ENCODE measurements around the gene ZNF155. TPM values are rescaled to one million over a fixed set of nuclear protein-coding genes. Genes with fewer than 3 reads are reported as not detected.

ZNF155 gene
- total and polyA plus RNA-seq, 10 of the 15 experiments (the other 5 are each of a cell fraction or from before 2014, with no cell fraction given), result 2.4 to 12.2 (median 5.6) TPM

- TF ChIP-seq PBX3 (IDR thresholded peaks at IDR 0.05; ENCODE audit: insufficient replicate concordance, low read depth, low read length) (no peak), TCF12 (IDR thresholded peaks at IDR 0.05; ENCODE audit: low read depth, low read length) (0 out of 2 replicates have a peak, but pooled peaks have one; percentile 12), CREM (IDR thresholded peaks at IDR 0.05; ENCODE audit: low read depth) (peak; percentile 63), CEBPZ (IDR thresholded peaks at IDR 0.05; ENCODE audit: low read depth, low read length) (no peak), HDGF (IDR thresholded peaks at IDR 0.05) (0 out of 2 replicates have a peak, but pooled peaks have one; percentile 46), REST (IDR thresholded peaks at IDR 0.05; ENCODE audit: low read depth, low read length) (no peak)
These were observed 48.8 kb upstream of the ZNF155 start, which contains the start of gene ZNF45 (continued) for GRCh38 chr19:43934985-43935708.
